DOHH2 (cell line): Measurements from ENCODE around the gene AEBP1.
A peak's percentile ranks its signal among the peaks of the same experiment; 100 is the strongest.

Source experiments
- EZH2phosphoT487 ChIP-seq: fragments of 200-600 bp; sonication (generic); IDR thresholded peaks from 2 replicates; pipeline ENCODE4 v1.6.1; 2017; ENCODE audit warnings: borderline replicate concordance, mild to moderate bottlenecking, antibody characterized with exemption, low read length, moderate library complexity, mixed read lengths
- TF ChIP-seq, protein P1 (sequence below): fragments of 200-600 bp; sonication (generic); IDR thresholded peaks from one replicate; pipeline ENCODE4 v1.5.1; 2014; ENCODE audit warnings: antibody characterized with exemption, mild to moderate bottlenecking, low read depth, low read length; ENCODE audit not compliant: poor library complexity, severe bottlenecking

GRCh38 chr7:44103923-44104859, at the start of gene AEBP1:
- TF ChIP-seq, protein P1, sequence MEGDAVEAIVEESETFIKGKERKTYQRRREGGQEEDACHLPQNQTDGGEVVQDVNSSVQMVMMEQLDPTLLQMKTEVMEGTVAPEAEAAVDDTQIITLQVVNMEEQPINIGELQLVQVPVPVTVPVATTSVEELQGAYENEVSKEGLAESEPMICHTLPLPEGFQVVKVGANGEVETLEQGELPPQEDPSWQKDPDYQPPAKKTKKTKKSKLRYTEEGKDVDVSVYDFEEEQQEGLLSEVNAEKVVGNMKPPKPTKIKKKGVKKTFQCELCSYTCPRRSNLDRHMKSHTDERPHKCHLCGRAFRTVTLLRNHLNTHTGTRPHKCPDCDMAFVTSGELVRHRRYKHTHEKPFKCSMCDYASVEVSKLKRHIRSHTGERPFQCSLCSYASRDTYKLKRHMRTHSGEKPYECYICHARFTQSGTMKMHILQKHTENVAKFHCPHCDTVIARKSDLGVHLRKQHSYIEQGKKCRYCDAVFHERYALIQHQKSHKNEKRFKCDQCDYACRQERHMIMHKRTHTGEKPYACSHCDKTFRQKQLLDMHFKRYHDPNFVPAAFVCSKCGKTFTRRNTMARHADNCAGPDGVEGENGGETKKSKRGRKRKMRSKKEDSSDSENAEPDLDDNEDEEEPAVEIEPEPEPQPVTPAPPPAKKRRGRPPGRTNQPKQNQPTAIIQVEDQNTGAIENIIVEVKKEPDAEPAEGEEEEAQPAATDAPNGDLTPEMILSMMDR, result no peak
- peak; percentile 87; the same call in 1 of the 2 replicates for TF ChIP-seq EZH2phosphoT487
